HL-60 (cell line): Measurements from ENCODE around the gene TMEM141.

ENCODE experiments used
- DNase-seq, 2 experiments: peaks; one replicate each; pipeline ENCODE4 v3.0.0-alpha.2; 2010 to 2020; ENCODE audit warnings: low read depth in 1 of 2, low spot score in 1 of 2
- H3K27ac ChIP-seq: fragments of 250-450 bp; sonication (Bioruptor Pico); replicated peaks from 2 replicates; pipeline ENCODE4 v1.5.1; 2020; ENCODE audit warnings: mild to moderate bottlenecking, moderate library complexity
- H3K27me3 ChIP-seq: fragments of 250-450 bp; sonication (Bioruptor Pico); 2 replicates; pipeline ENCODE4 v1.5.1; 2021; ENCODE audit warnings: mild to moderate bottlenecking, moderate library complexity; ENCODE audit not compliant: insufficient read depth, poor library complexity, severe bottlenecking
- H3K4me3 ChIP-seq: replicated peaks from 2 replicates; pipeline ENCODE4 v1.5.1; 2011; ENCODE audit warnings: mild to moderate bottlenecking, control low read depth, low read length; ENCODE audit not compliant: insufficient read depth
- GABPA ChIP-seq: IDR thresholded peaks from 2 replicates; pipeline ENCODE4 v1.6.1; 2012; ENCODE audit warnings: low read depth
- POLR2AphosphoS5 ChIP-seq: IDR thresholded peaks from 2 replicates; pipeline ENCODE4 v1.6.1; 2012; ENCODE audit warnings: low read depth
- SPI1 ChIP-seq: IDR thresholded peaks from 2 replicates; pipeline ENCODE4 v1.6.1; 2012; ENCODE audit warnings: low read depth, mild to moderate bottlenecking, borderline replicate concordance
- TF ChIP-seq, protein P1 (sequence below): IDR thresholded peaks from 2 replicates; pipeline ENCODE4 v1.6.1; 2012; ENCODE audit warnings: low read depth; ENCODE audit not compliant: insufficient replicate concordance
- TF ChIP-seq, protein P2 (sequence below): IDR thresholded peaks from one replicate; pipeline ENCODE4 v1.5.1; 2011; ENCODE audit warnings: low read length, control low read depth, inconsistent platforms; ENCODE audit not compliant: insufficient read depth

The TMEM141 gene

GRCh38 chr9:136804509-136805206 is 13.5 kb downstream of the TMEM141 start:
- no peak for DNase-seq
- Histone ChIP-seq H3K27ac (no peak overlapping the region), H3K27me3 (peaks cover 5% of the 10 kb centered on the region), H3K4me3 (no peak overlapping the region)
- TF ChIP-seq POLR2AphosphoS5: no peak
- TF ChIP-seq SPI1: no peak
- TF ChIP-seq, protein P1, sequence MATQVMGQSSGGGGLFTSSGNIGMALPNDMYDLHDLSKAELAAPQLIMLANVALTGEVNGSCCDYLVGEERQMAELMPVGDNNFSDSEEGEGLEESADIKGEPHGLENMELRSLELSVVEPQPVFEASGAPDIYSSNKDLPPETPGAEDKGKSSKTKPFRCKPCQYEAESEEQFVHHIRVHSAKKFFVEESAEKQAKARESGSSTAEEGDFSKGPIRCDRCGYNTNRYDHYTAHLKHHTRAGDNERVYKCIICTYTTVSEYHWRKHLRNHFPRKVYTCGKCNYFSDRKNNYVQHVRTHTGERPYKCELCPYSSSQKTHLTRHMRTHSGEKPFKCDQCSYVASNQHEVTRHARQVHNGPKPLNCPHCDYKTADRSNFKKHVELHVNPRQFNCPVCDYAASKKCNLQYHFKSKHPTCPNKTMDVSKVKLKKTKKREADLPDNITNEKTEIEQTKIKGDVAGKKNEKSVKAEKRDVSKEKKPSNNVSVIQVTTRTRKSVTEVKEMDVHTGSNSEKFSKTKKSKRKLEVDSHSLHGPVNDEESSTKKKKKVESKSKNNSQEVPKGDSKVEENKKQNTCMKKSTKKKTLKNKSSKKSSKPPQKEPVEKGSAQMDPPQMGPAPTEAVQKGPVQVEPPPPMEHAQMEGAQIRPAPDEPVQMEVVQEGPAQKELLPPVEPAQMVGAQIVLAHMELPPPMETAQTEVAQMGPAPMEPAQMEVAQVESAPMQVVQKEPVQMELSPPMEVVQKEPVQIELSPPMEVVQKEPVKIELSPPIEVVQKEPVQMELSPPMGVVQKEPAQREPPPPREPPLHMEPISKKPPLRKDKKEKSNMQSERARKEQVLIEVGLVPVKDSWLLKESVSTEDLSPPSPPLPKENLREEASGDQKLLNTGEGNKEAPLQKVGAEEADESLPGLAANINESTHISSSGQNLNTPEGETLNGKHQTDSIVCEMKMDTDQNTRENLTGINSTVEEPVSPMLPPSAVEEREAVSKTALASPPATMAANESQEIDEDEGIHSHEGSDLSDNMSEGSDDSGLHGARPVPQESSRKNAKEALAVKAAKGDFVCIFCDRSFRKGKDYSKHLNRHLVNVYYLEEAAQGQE: no peak
- TF ChIP-seq GABPA: no peak
- TF ChIP-seq, protein P2, sequence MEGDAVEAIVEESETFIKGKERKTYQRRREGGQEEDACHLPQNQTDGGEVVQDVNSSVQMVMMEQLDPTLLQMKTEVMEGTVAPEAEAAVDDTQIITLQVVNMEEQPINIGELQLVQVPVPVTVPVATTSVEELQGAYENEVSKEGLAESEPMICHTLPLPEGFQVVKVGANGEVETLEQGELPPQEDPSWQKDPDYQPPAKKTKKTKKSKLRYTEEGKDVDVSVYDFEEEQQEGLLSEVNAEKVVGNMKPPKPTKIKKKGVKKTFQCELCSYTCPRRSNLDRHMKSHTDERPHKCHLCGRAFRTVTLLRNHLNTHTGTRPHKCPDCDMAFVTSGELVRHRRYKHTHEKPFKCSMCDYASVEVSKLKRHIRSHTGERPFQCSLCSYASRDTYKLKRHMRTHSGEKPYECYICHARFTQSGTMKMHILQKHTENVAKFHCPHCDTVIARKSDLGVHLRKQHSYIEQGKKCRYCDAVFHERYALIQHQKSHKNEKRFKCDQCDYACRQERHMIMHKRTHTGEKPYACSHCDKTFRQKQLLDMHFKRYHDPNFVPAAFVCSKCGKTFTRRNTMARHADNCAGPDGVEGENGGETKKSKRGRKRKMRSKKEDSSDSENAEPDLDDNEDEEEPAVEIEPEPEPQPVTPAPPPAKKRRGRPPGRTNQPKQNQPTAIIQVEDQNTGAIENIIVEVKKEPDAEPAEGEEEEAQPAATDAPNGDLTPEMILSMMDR: no peak

GRCh38 chr9:136805207-136805740 is 14.1 kb downstream of the TMEM141 start:
- Histone ChIP-seq H3K27ac (no peak overlapping the region), H3K27me3 (peaks cover 5% of the 10 kb centered on the region), H3K4me3 (no peak overlapping the region)
- no peak for DNase-seq
- TF ChIP-seq POLR2AphosphoS5 (no peak), GABPA (no peak), SPI1 (no peak)
- TF ChIP-seq, protein P1: no peak
- TF ChIP-seq, protein P2: no peak

DNA sequence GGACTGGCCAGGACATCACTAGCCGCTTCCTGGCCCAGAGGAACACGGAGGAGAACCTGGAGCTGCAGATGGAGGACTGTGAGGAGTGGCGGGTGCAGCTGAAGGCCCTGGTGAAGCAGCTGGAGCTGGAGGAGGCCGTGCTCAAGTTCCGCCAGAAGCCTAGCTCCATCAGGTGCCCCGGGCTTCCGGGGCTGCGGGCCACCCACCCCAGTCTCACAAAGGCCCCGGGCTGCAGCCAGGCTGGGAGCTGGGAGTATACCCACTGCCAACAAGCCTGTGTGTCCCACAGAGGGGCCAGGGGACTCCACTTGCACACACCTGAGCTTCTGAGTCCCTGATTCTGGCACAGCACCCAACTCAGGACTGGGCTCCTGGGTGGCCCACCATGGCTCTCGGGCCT is 14.9 kb downstream of the TMEM141 start:
- H3K27me3 ChIP-seq: peaks cover 3% of the 10 kb centered on the region
- H3K27ac ChIP-seq: no peak overlapping the region
- no peak overlapping the region for H3K4me3 ChIP-seq

More for the DNA sequence above, 14.9 kb downstream of the TMEM141 start:
- no peak for DNase-seq
- TF ChIP-seq, protein P2: no peak
- TF ChIP-seq, protein P1: no peak
- TF ChIP-seq SPI1: no peak
- TF ChIP-seq GABPA: no peak
- TF ChIP-seq POLR2AphosphoS5: no peak
